Fibroblast of pulmonary artery (primary cell): Measurements from ENCODE around the gene CARHSP1.

Experiments used
- DNase-seq: peaks from one replicate; pipeline ENCODE4 v3.0.0-alpha.2; 2010; ENCODE audit warnings: low read depth
- H3K4me3 ChIP-seq: replicated peaks from 2 replicates; pipeline ENCODE4 v1.5.1; 2011; ENCODE audit warnings: low read depth, mild to moderate bottlenecking, control low read depth, low read length, moderate library complexity
- TF ChIP-seq, protein P1 (sequence below): IDR thresholded peaks from 2 replicates; pipeline ENCODE4 v1.5.1; 2011; ENCODE audit warnings: mild to moderate bottlenecking, control low read depth, low read length, inconsistent platforms; ENCODE audit errors: missing control alignments

The CARHSP1 gene

DNA sequence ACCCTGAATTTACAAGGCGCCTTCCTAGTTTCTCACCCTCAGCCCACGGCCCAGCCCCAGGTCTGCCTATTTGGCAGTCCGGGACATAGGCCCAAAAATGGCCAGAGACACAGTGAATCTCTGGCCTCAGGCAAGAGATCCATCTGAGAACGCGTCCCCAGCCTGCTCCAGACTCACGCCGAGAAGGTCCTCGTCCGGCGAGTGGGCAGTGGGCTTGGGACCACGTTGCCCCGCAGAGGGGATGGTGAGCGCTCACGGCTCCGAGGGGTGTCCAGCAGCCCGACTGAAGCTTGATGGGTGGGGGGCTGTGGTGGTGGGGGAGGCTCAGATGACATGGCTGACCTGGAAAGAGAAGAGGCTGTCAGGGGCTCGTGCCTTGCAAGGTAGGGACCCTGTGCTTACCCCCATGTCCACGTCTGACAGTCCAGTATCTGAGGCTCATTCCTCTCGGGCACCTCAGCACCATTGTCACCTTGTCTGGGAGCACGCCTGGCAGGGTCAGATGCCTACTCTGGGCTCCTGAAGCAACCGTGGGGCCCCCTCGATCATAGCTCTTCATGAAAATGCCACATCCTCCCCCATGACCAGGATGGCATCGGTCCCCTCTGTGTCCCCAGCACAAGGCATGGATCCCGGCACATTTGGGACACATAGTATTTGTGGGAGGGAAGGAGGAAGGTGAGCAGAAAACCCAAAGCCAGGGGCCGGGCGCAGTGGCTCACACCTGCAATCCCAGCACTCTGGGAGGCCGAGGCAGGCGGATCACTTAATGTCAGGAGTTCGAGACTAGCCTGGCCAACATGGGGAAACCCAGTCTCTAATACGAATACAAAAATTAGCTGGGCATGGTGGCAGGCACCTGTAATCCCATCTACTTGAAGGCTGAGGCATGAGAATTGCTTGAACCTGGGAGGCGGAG is 9.6 kb downstream of the CARHSP1 start:
- TF ChIP-seq, protein P1, sequence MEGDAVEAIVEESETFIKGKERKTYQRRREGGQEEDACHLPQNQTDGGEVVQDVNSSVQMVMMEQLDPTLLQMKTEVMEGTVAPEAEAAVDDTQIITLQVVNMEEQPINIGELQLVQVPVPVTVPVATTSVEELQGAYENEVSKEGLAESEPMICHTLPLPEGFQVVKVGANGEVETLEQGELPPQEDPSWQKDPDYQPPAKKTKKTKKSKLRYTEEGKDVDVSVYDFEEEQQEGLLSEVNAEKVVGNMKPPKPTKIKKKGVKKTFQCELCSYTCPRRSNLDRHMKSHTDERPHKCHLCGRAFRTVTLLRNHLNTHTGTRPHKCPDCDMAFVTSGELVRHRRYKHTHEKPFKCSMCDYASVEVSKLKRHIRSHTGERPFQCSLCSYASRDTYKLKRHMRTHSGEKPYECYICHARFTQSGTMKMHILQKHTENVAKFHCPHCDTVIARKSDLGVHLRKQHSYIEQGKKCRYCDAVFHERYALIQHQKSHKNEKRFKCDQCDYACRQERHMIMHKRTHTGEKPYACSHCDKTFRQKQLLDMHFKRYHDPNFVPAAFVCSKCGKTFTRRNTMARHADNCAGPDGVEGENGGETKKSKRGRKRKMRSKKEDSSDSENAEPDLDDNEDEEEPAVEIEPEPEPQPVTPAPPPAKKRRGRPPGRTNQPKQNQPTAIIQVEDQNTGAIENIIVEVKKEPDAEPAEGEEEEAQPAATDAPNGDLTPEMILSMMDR, result no peak
- H3K4me3 ChIP-seq, result no peak overlapping the region
- DNase-seq, result no peak

DNA sequence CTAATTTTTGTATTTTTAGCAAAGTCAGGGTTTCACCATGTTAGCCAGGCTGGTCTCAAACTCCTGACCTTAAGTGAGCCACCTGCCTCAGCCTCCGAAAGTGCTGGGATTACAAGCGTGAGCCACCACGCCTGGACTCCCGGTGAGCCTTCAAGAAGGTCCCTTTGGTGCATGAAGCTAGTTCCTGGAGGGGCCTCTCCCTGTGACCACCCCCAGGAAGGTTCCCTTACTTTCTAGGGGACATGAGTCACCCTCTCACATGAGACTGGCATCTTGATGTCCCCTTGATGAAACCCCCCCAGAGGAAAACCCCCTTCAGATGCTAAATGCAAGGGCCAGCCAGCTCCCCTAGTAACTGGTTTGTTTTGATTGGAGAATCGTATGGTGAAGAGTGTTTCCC is 12.8 kb downstream of the CARHSP1 start:
- no peak for DNase-seq
- TF ChIP-seq, protein P1, result no peak
- no peak overlapping the region for H3K4me3 ChIP-seq

DNA sequence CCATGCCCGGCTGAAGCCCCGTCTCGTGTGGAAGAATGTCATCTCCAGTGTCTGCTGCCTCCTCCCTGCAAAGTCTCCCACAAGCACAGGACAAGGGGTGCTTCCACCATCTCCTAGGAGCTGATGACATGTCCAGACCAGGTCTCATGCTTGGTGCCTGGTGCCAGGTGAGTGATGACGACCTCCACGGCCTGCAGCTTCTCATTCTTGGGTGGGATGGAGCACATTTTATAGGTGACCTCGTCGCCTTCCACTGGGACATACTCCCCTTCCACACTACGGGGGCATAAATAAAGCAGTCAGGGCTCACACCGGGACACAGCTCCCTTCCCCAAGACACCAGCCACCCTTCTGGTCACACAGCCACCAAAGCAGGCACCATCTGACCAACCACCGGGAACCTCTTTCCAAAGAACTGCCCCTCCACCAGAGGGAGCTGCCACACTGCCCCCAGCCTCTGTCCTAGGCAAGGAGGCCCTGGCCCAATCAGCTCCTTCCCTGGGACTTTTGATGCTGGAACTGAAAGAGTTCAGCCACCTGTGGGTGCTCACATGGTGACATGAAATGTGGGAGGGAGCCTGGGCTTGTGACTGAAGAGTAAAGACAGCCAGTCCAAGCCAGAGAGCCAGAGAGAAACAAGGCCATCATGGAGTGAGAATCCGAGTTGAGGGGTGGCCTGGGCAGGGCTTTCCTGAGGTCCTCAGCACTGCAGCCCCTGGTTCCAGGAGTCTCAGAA is 13.6 kb downstream of the CARHSP1 start:
- DNase-seq, result no peak
- H3K4me3 ChIP-seq, result no peak overlapping the region
- TF ChIP-seq, protein P1, result peak; percentile 6

DNA sequence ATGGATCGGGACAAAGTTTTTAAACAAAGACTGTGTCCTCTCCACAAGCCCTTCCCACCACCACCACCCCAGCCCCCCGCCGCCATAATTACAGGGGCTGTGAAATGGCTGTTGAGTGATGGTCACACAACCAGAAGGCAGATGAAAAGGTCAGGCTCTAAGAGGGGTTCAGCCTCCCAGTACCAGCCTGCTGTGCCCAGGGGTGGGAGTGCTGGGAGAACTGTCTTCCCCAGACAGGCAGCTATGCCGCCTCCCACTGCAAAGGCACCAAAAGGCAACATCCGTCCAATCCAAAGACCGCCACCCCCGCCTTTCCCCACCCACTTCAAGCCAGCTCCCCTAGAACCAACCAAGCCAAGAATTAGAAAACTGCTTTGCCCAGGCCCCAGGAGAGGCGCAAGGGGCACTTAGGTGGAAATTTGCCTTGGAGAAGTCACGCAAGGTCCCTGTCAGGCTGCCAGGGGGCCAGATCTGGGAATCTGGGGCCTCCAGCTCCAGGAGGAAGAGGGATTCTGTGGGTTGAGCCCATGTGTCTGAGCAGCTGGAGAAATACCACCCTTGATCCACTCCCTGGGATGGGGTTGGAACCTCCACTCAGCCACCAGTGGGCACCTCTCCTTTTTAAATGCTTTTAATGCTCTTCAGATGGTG is 14.4 kb downstream of the CARHSP1 start:
- no peak overlapping the region for H3K4me3 ChIP-seq
- TF ChIP-seq, protein P1, result no peak
- no peak for DNase-seq

DNA sequence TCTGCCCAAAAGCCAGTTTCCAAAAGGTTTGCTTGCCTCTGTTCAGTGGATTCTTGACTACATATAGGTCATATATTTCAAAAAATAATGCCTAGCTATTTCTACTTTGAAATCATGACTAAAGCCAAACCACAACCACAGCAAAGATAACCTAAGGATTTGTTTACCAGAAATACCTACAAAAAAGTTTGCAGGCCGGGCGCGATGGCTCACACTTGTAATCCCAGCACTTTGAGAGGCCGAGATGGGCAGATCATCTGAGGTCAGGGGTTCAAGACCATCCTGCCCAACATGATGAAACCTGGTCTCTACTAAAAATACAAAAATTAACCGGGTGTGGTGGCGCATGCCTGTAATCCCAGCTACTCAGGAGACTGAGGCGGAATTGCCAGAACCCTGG is 15.2 kb downstream of the CARHSP1 start:
- H3K4me3 ChIP-seq, result no peak overlapping the region
- DNase-seq, result no peak
- TF ChIP-seq, protein P1, result no peak

DNA sequence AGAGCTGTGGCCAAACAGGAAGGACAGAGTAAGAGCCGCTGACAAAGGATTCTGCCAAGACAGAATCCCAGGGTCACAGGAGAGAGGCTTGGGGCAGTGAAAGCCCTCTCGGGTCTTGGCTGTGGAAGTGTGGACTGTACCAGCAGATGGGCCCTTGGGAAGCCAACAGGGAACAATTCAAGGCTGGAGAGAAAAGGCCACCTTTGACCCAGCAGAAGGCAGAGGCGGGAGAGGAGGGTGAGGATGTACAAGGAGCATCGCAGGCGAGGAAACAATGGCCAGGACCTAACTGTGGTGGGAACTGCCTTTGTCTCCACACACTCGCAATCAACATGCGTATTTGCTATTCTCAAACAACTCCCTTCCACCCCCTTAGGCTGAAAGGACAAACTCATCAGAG is 15.7 kb downstream of the CARHSP1 start:
- TF ChIP-seq, protein P1, result no peak
- H3K4me3 ChIP-seq, result no peak overlapping the region
- DNase-seq, result no peak
